ENCODE data around the gene GNG4. TPM values are rescaled to one million over a fixed set of nuclear protein-coding genes. Genes with fewer than 3 reads are reported as not detected.

GNG4 gene
- total and polyA plus RNA-seq, 2 donors (not counting 1 experiment from before 2014, with no cell fraction given), result 0.52 TPM; not detected in 1

DNA sequence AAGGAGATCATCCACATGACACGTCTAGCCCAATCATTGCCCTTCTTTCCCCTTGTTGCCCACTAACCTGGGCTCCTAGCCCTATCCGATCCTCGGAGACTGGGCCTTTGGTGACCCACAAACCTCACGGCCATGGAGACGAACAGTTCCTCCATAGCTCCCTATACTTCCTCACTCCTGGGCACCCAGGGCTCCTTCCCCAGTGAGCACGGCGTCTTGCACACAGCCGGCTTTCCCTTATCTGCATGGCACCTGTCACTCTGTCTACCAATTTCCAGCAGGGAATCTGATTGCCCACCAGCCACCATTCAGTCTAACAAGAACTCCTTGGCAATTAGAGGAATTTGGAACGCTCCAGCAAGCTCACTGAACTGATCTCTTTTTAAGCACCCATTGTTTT is 3.1 kb downstream of the GNG4 start:
- CTCF ChIA-PET, result no interaction called here
- Histone ChIP-seq H3K4me2 (replicated peaks; ENCODE audit: low read depth, low read length, poor library complexity, severe bottlenecking) (no peak overlapping the region), H3K9ac (ENCODE audit: low read length) (no peak overlapping the region), H3K9me3 (ENCODE audit: control extremely low read depth in 1 of 3, control insufficient read depth in 2 of 3, insufficient read depth in 1 of 3, low read length in 2 of 3) (peaks cover 0 to 11% (median 0%) of the 10 kb centered on the region in 3 donors), H3K4me3 (ENCODE audit: control extremely low read depth in 1 of 5, extremely low read depth in 1 of 5, insufficient read depth in 1 of 5, low read depth in 2 of 5, low read length in 4 of 5) (no peak overlapping the region), H3K27me3 (replicated peaks in 1 of 4; ENCODE audit: control extremely low read depth in 1 of 4, control insufficient read depth in 3 of 4, insufficient read depth in 4 of 4, low read length in 3 of 4) (peaks cover 0 to 62% (median 23%) of the 10 kb centered on the region in 4 experiments), H4K20me1 (ENCODE audit: control insufficient read depth, insufficient read depth, low read length, poor library complexity, severe bottlenecking) (no peaks in the 10 kb centered on the region), H2AFZ (ENCODE audit: insufficient read depth, low read depth, low read length, poor library complexity, severe bottlenecking) (no peak overlapping the region), H3K36me3 (replicated peaks in 1 of 2; ENCODE audit: control extremely low read depth in 1 of 2, control insufficient read depth in 1 of 2, extremely low read depth in 1 of 2, insufficient read depth in 2 of 2, low read length in 1 of 2) (no peaks in the 10 kb centered on the region), H3K27ac (ENCODE audit: low read length in 2 of 2) (no peak overlapping the region), H3K79me2 (ENCODE audit: control insufficient read depth, insufficient read depth, low read length) (no peaks in the 10 kb centered on the region), H3K4me1 (ENCODE audit: control insufficient read depth in 2 of 2, insufficient read depth in 2 of 2, low read length in 2 of 2) (peaks cover 31 to 34% of the 10 kb centered on the region in 2 donors)
- Mint-ChIP-seq H3K4me3 (no peak overlapping the region), H3K27me3 (peaks cover 67% of the 10 kb centered on the region), H3K9me3 (ENCODE audit: insufficient read depth) (no peaks in the 10 kb centered on the region), H3K27ac (no peak overlapping the region), H3K4me1 (peaks cover 28% of the 10 kb centered on the region)
- no peak for ATAC-seq (ENCODE audit: low read depth)
- intact Hi-C loops (cut with micrococcal nuclease), result no loop called here
- no peak for DNase-seq
- 91% methylated on average over 9 of the region's 9 CpGs for WGBS (ENCODE audit: insufficient coverage)
- TF ChIP-seq CTCF (IDR thresholded peaks at IDR 0.05), result no peak
- no peak for TF ChIP-seq EZH2 (IDR thresholded peaks at IDR 0.05; ENCODE audit: borderline replicate concordance, insufficient read depth, low read depth, low read length, poor library complexity, severe bottlenecking)
- POLR2A ChIA-PET, result no interaction called here

GRCh38 chr1:235644693-235645305 is 4.8 kb downstream of the GNG4 start:
- POLR2A ChIA-PET, result no interaction called here
- H3K27me3 Mint-ChIP-seq, result peaks cover 61% of the 10 kb centered on the region

More at GRCh38 chr1:235644693-235645305, 4.8 kb downstream of the GNG4 start:
- WGBS (ENCODE audit: insufficient coverage), result 90% methylated on average over 13 of the region's 13 CpGs
- Histone ChIP-seq H3K4me1 (ENCODE audit: control insufficient read depth in 2 of 2, insufficient read depth in 2 of 2, low read length in 2 of 2) (peaks cover 22 to 24% of the 10 kb centered on the region in 2 donors), H3K9me3 (ENCODE audit: control extremely low read depth in 1 of 3, control insufficient read depth in 2 of 3, insufficient read depth in 1 of 3, low read length in 2 of 3) (peaks cover 0 to 8% (median 0%) of the 10 kb centered on the region in 3 donors), H4K20me1 (ENCODE audit: control insufficient read depth, insufficient read depth, low read length, poor library complexity, severe bottlenecking) (no peaks in the 10 kb centered on the region), H3K4me2 (replicated peaks; ENCODE audit: low read depth, low read length, poor library complexity, severe bottlenecking) (no peak overlapping the region), H3K27ac (ENCODE audit: low read length in 2 of 2) (no peak overlapping the region), H3K9ac (ENCODE audit: low read length) (no peak overlapping the region), H2AFZ (ENCODE audit: insufficient read depth, low read depth, low read length, poor library complexity, severe bottlenecking) (no peak overlapping the region), H3K36me3 (replicated peaks in 1 of 2; ENCODE audit: control extremely low read depth in 1 of 2, control insufficient read depth in 1 of 2, extremely low read depth in 1 of 2, insufficient read depth in 2 of 2, low read length in 1 of 2) (no peaks in the 10 kb centered on the region), H3K79me2 (ENCODE audit: control insufficient read depth, insufficient read depth, low read length) (no peaks in the 10 kb centered on the region), H3K27me3 (replicated peaks in 1 of 4; ENCODE audit: control extremely low read depth in 1 of 4, control insufficient read depth in 3 of 4, insufficient read depth in 4 of 4, low read length in 3 of 4) (peaks cover 0 to 54% (median 18%) of the 10 kb centered on the region in 4 experiments), H3K4me3 (ENCODE audit: control extremely low read depth in 1 of 5, extremely low read depth in 1 of 5, insufficient read depth in 1 of 5, low read depth in 2 of 5, low read length in 4 of 5) (no peak overlapping the region)
- DNase-seq (no peak), ATAC-seq (ENCODE audit: low read depth) (no peak)
- intact Hi-C loops (cut with micrococcal nuclease), result no loop called here
- Mint-ChIP-seq H3K27ac (no peak overlapping the region), H3K4me3 (no peak overlapping the region), H3K4me1 (peaks cover 23% of the 10 kb centered on the region), H3K9me3 (ENCODE audit: insufficient read depth) (no peaks in the 10 kb centered on the region)
- TF ChIP-seq EZH2 (IDR thresholded peaks at IDR 0.05; ENCODE audit: borderline replicate concordance, insufficient read depth, low read depth, low read length, poor library complexity, severe bottlenecking) (no peak), CTCF (IDR thresholded peaks at IDR 0.05) (no peak)
- CTCF ChIA-PET, result no interaction called here

Measured in B cell (primary cell).